Caco-2 (cell line): Measurements from ENCODE around the gene TPBG. TPM values are rescaled to one million over a fixed set of nuclear protein-coding genes. Genes with fewer than 3 reads are reported as not detected.

Experiments
- BruUV-seq: library from RNA; stranded (reverse); fragments of 400-500 nt; replicated peaks from 2 replicates; lab custom pipeline; 2021; lab: Mats Ljungman, UMichigan
- CTCF ChIA-PET: fragments of 300-600 bp; sonication (Branson Sonifier 250); formaldehyde crosslinking; loops from one replicate; lab custom pipeline; 2022; ENCODE audit warnings: antibody characterized with exemption; lab: Charles Lee
- POLR2A ChIA-PET: fragments of 300-600 bp; sonication (Branson Sonifier 250); formaldehyde crosslinking; loops from one replicate; lab custom pipeline; 2022; ENCODE audit warnings: antibody characterized with exemption; lab: Charles Lee
- DNase-seq, 2 experiments: peaks; one replicate each; pipeline versions ENCODE4 v3.0.0 to v3.0.0-alpha.2; 2020 to 2022
- H3K27me3 ChIP-seq: replicated peaks from 2 replicates; pipeline ENCODE4 v1.6.0; 2011; ENCODE audit warnings: low read length; ENCODE audit not compliant: control insufficient read depth, insufficient read depth
- H3K36me3 ChIP-seq: 2 replicates; pipeline ENCODE4 v1.5.1; 2011; ENCODE audit warnings: low read length; ENCODE audit not compliant: control insufficient read depth, insufficient read depth
- H3K4me1 ChIP-seq: fragments of 250-450 bp; sonication (Bioruptor Pico); 2 replicates; pipeline ENCODE4 v1.5.1; 2020; ENCODE audit warnings: mild to moderate bottlenecking
- H3K4me3 ChIP-seq: 2 replicates; pipeline ENCODE4 v1.5.1; 2011; ENCODE audit warnings: low read depth, mild to moderate bottlenecking, control low read depth, low read length
- H3K9me3 ChIP-seq: fragments of 250-450 bp; sonication (Bioruptor Pico); 2 replicates; pipeline ENCODE4 v1.5.1; 2020; ENCODE audit warnings: mild to moderate bottlenecking, moderate library complexity
- H3K27ac Mint-ChIP-seq: one replicate; pipeline ENCODE4 v1.8.0; 2022; ENCODE audit warnings: mixed read lengths; ENCODE audit not compliant: unreplicated experiment
- H3K27me3 Mint-ChIP-seq: one replicate; pipeline ENCODE4 v1.8.0; 2022; ENCODE audit warnings: mixed read lengths; ENCODE audit not compliant: insufficient read depth, unreplicated experiment
- H3K36me3 Mint-ChIP-seq: one replicate; pipeline ENCODE4 v1.8.0; 2022; ENCODE audit warnings: mild to moderate bottlenecking, mixed read lengths; ENCODE audit not compliant: insufficient read depth, unreplicated experiment
- H3K4me1 Mint-ChIP-seq: one replicate; pipeline ENCODE4 v1.8.0; 2022; ENCODE audit warnings: low read depth, mixed read lengths; ENCODE audit not compliant: unreplicated experiment
- H3K4me3 Mint-ChIP-seq: one replicate; pipeline ENCODE4 v1.8.0; 2022; ENCODE audit warnings: mild to moderate bottlenecking, moderate library complexity, mixed read lengths; ENCODE audit not compliant: unreplicated experiment
- H3K9me3 Mint-ChIP-seq: one replicate; pipeline ENCODE4 v1.8.0; 2022; ENCODE audit warnings: mixed read lengths; ENCODE audit not compliant: unreplicated experiment
- CTCF ChIP-seq, 2 experiments: fragments of 200-600 bp in 1 of 2; IDR thresholded peaks; 1 replicate in 1 of 2; 2 replicates in 1 of 2; pipeline versions ENCODE4 v1.5.1 to v1.8.0; 2011 to 2022; ENCODE audit warnings: antibody characterized with exemption in 1 of 2, control low read depth in 1 of 2, inconsistent platforms in 1 of 2, low read depth in 1 of 2, low read length in 1 of 2, mild to moderate bottlenecking in 1 of 2, moderate library complexity in 1 of 2; ENCODE audit not compliant: insufficient read depth in 1 of 2, severe bottlenecking in 1 of 2, unreplicated experiment in 1 of 2
- intact Hi-C: fragments of 100-400 bp; cut with micrococcal nuclease; formaldehyde crosslinking; loops from one replicate; pipeline ENCODE4 v1.10.0; 2022; ENCODE audit not compliant: unreplicated experiment
- total RNA-seq: library from RNA; stranded (reverse); gene quantifications from 2 replicates; pipeline ENCODE4 v1.2.3, GENCODE V29; 2022

The TPBG gene
- total RNA-seq, 1 experiment from 2014 or later = 4.0 TPM

GRCh38 chr6:82376636-82377035 lies 13.0 kb downstream of the TPBG start:
- H3K9me3 ChIP-seq = no peaks in the 10 kb centered on the region
- Mint-ChIP-seq H3K27me3 (peaks cover 3% of the 10 kb centered on the region), H3K9me3 (no peaks in the 10 kb centered on the region), H3K36me3 (no peaks in the 10 kb centered on the region), H3K27ac (no peak overlapping the region), H3K4me3 (no peak overlapping the region), H3K4me1 (no peaks in the 10 kb centered on the region)
- no peaks in the 10 kb centered on the region for H3K27me3 ChIP-seq
- no peaks in the 10 kb centered on the region for H3K36me3 ChIP-seq
- ChIA-PET CTCF (no interaction called here), POLR2A (no interaction called here)
- no peak for TF ChIP-seq CTCF (IDR thresholded peaks at IDR 0.05; ENCODE audit: insufficient read depth in 1 of 2, low read depth in 1 of 2, low read length in 1 of 2, severe bottlenecking in 1 of 2, unreplicated experiment in 1 of 2)
- BruUV-seq = no TSS peak
- H3K4me1 ChIP-seq = no peaks in the 10 kb centered on the region
- no peak for DNase-seq
- H3K4me3 ChIP-seq = no peak overlapping the region
- intact Hi-C loops = no loop called here

GRCh38 chr6:82380566-82381185 lies 17.1 kb downstream of the TPBG start:
- H3K4me3 ChIP-seq = no peak overlapping the region
- Mint-ChIP-seq H3K27me3 (peaks cover 3% of the 10 kb centered on the region), H3K27ac (no peak overlapping the region), H3K4me3 (no peak overlapping the region), H3K4me1 (no peaks in the 10 kb centered on the region), H3K9me3 (no peaks in the 10 kb centered on the region), H3K36me3 (no peaks in the 10 kb centered on the region)
- H3K9me3 ChIP-seq = no peaks in the 10 kb centered on the region
- ChIA-PET CTCF (no interaction called here), POLR2A (no interaction called here)
- H3K4me1 ChIP-seq = no peaks in the 10 kb centered on the region
- H3K27me3 ChIP-seq = no peaks in the 10 kb centered on the region
- intact Hi-C loops = no loop called here
- no TSS peak for BruUV-seq
- TF ChIP-seq CTCF (IDR thresholded peaks at IDR 0.05; ENCODE audit: insufficient read depth in 1 of 2, low read depth in 1 of 2, low read length in 1 of 2, severe bottlenecking in 1 of 2, unreplicated experiment in 1 of 2) = no peak
- no peak for DNase-seq
- H3K36me3 ChIP-seq = no peaks in the 10 kb centered on the region

GRCh38 chr6:82381278-82381677 lies 17.7 kb downstream of the TPBG start:
- Mint-ChIP-seq H3K9me3 (no peaks in the 10 kb centered on the region), H3K4me3 (no peak overlapping the region), H3K36me3 (no peaks in the 10 kb centered on the region), H3K27ac (no peak overlapping the region), H3K27me3 (peaks cover 3% of the 10 kb centered on the region), H3K4me1 (no peaks in the 10 kb centered on the region)
- ChIA-PET CTCF (no interaction called here), POLR2A (no interaction called here)
- TF ChIP-seq CTCF (IDR thresholded peaks at IDR 0.05; ENCODE audit: insufficient read depth in 1 of 2, low read depth in 1 of 2, low read length in 1 of 2, severe bottlenecking in 1 of 2, unreplicated experiment in 1 of 2) = no peak
- no peaks in the 10 kb centered on the region for H3K36me3 ChIP-seq
- H3K27me3 ChIP-seq = no peaks in the 10 kb centered on the region
- no peak for DNase-seq
- intact Hi-C loops = no loop called here
- no peaks in the 10 kb centered on the region for H3K4me1 ChIP-seq
- no peaks in the 10 kb centered on the region for H3K9me3 ChIP-seq
- no peak overlapping the region for H3K4me3 ChIP-seq
- BruUV-seq = no TSS peak
